Measurements from ENCODE around the gene ADGRV1.

The ADGRV1 gene

GRCh38 chr5:90636948-90637347 is 78.4 kb downstream of the ADGRV1 start:
- TF ChIP-seq EZH2phosphoT487 (IDR thresholded peaks at IDR 0.05; ENCODE audit: borderline replicate concordance, low read length) (no peak), CTCF (IDR thresholded peaks at IDR 0.05; ENCODE audit: low read depth, low read length, poor library complexity, severe bottlenecking) (no peak)
- no peaks in the 10 kb centered on the region for H4K20me1 ChIP-seq (ENCODE audit: control insufficient read depth, insufficient read depth, low read depth, low read length)
- peaks cover 3% of the 10 kb centered on the region; the same call in 1 of the 2 replicates for H3K27me3 ChIP-seq (ENCODE audit: control insufficient read depth, low read length)
- H3K9me3 ChIP-seq (ENCODE audit: control insufficient read depth, insufficient read depth, low read length), result no peaks in the 10 kb centered on the region
- H3F3A ChIP-seq (ENCODE audit: control insufficient read depth, insufficient read depth), result no peaks in the 10 kb centered on the region
- H3K79me2 ChIP-seq (ENCODE audit: control insufficient read depth, low read length), result no peaks in the 10 kb centered on the region
- H3K4me2 ChIP-seq (ENCODE audit: low read length), result no peak overlapping the region
- no peak overlapping the region for H3K4me3 ChIP-seq (ENCODE audit: low read length)
- H3K27ac ChIP-seq (ENCODE audit: low read depth, low read length), result no peak overlapping the region
- H3K9me2 ChIP-seq (replicated peaks; ENCODE audit: control insufficient read depth, low read length), result no peaks in the 10 kb centered on the region
- no peaks in the 10 kb centered on the region for H3K4me1 ChIP-seq (ENCODE audit: control insufficient read depth, low read length)
- H3K36me3 ChIP-seq (ENCODE audit: control insufficient read depth, low read length), result no peaks in the 10 kb centered on the region

GRCh38 chr5:90637731-90638130 is 79.1 kb downstream of the ADGRV1 start:
- Histone ChIP-seq H3K27me3 (ENCODE audit: control insufficient read depth, low read length) (peaks cover under 1% of the 10 kb centered on the region; the same call in 1 of the 2 replicates), H3K4me2 (ENCODE audit: low read length) (no peak overlapping the region), H3K79me2 (ENCODE audit: control insufficient read depth, low read length) (no peaks in the 10 kb centered on the region), H3K9me2 (replicated peaks; ENCODE audit: control insufficient read depth, low read length) (no peaks in the 10 kb centered on the region), H3F3A (ENCODE audit: control insufficient read depth, insufficient read depth) (no peaks in the 10 kb centered on the region), H3K36me3 (ENCODE audit: control insufficient read depth, low read length) (no peaks in the 10 kb centered on the region), H4K20me1 (ENCODE audit: control insufficient read depth, insufficient read depth, low read depth, low read length) (no peaks in the 10 kb centered on the region), H3K4me3 (ENCODE audit: low read length) (no peak overlapping the region), H3K4me1 (ENCODE audit: control insufficient read depth, low read length) (no peaks in the 10 kb centered on the region), H3K9me3 (ENCODE audit: control insufficient read depth, insufficient read depth, low read length) (no peaks in the 10 kb centered on the region), H3K27ac (ENCODE audit: low read depth, low read length) (no peak overlapping the region)
- TF ChIP-seq EZH2phosphoT487 (IDR thresholded peaks at IDR 0.05; ENCODE audit: borderline replicate concordance, low read length) (no peak), CTCF (IDR thresholded peaks at IDR 0.05; ENCODE audit: low read depth, low read length, poor library complexity, severe bottlenecking) (no peak)

- Histone ChIP-seq H3K79me2 (ENCODE audit: control insufficient read depth, low read length) (no peaks in the 10 kb centered on the region), H3K36me3 (ENCODE audit: control insufficient read depth, low read length) (no peaks in the 10 kb centered on the region), H3K4me3 (ENCODE audit: low read length) (no peak overlapping the region), H3K4me1 (ENCODE audit: control insufficient read depth, low read length) (no peaks in the 10 kb centered on the region), H3F3A (ENCODE audit: control insufficient read depth, insufficient read depth) (no peaks in the 10 kb centered on the region), H4K20me1 (ENCODE audit: control insufficient read depth, insufficient read depth, low read depth, low read length) (no peaks in the 10 kb centered on the region), H3K27me3 (ENCODE audit: control insufficient read depth, low read length) (no peaks in the 10 kb centered on the region), H3K27ac (ENCODE audit: low read depth, low read length) (no peak overlapping the region), H3K9me3 (ENCODE audit: control insufficient read depth, insufficient read depth, low read length) (no peaks in the 10 kb centered on the region), H3K4me2 (ENCODE audit: low read length) (no peak overlapping the region), H3K9me2 (replicated peaks; ENCODE audit: control insufficient read depth, low read length) (no peaks in the 10 kb centered on the region)
- no peak for TF ChIP-seq EZH2phosphoT487 (IDR thresholded peaks at IDR 0.05; ENCODE audit: borderline replicate concordance, low read length)
- TF ChIP-seq CTCF (IDR thresholded peaks at IDR 0.05; ENCODE audit: low read depth, low read length, poor library complexity, severe bottlenecking), result no peak
Observed at GRCh38 chr5:90638878-90639277, 80.3 kb downstream of the ADGRV1 start.

Measured in DOHH2 (cell line).